GM19455 (cell line): ENCODE measurements around the gene MAP2K3.

Experiments
- ATAC-seq: cut with Tn5 transposase; IDR thresholded peaks from one replicate; pipeline ENCODE4 v1.9.1; 2021; ENCODE audit not compliant: unreplicated experiment

The MAP2K3 gene

DNA sequence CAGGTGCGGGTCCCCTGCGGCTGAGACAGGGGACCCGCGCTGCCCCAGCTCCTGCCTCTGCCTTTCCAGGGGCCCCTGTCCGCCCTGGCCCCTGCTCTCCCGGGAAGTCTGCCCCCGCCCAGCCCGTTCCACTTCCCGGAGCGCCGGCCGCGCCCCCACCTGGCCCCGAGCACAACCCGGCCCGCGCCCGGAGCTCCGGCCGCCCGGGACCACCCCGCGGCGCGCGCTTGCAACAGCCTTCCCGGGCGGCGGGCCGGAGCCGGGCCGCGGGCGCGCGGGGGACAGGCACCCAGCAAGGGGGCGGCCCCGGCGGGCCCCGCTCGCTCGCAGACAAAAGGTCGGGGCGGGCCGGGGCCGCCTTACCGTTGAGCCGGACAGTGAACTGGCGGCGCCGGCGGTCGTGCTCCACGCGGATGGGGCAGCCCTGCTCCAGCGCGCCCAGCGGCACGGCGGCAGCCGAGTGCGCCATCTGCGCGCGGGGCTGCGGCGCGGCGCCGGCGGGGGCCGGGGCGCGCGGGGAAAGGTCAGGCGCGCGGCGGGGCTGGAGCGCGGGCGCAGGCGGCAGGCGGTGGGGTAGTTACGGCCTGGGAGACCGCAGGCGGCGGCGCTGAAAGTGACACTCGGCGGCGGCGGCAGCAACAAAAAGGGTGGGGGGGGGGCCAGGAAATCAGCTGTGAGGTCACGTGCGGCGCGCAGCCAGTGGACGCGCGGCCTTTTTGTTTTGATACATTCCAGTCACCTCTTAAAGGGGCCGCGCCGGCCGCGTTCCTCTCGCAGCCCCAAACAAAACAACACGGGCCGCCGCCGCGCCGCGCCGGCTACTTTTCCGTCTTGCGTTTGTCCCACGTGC is 31.5 kb upstream of the MAP2K3 start, which contains the start of gene NATD1:
Gene NATD1, minus strand, starts transcription at position 615 of the 850 bp plus-strand sequence. Its CDS starts 146 bp downstream, at position 469.
- ATAC-seq, result peak; percentile 77

DNA sequence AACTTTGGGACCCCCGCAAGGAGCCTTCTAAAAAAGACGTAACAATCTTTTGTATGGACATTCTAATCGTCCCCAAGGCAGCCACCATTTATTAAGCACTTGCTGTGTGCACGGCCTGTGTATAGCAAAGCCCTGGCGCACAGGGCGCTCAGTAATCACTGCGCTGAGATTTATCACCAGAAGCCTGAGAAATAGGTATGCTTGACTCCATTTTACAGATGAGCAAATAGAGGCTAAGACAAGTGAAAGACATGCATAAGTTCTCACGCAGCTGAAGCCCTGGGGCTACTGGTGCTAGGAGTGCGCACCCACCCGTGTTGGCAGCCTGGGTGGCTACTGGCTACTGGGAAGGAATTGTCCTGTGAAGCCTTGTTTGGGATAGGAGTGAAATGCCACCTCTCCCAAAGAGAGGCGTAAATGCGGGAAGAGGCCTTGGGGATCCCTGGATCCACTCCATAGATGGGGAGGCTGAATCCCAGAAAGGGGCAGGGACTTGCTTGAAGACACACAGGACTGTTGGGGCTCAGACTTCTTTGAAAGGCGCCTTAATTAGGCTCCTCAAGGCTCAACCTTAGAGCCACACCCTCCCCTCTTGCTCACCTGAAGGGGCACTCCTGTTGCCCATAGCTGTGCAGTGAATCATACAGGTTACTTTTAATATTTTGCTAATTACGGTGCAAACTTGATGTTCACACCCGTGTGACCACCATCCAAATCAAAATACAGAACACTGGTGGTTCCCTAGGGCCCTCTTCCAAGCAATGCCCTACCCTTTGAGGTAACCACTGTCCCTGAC is 30.7 kb upstream of the MAP2K3 start:
- ATAC-seq, result peak; percentile 9

DNA sequence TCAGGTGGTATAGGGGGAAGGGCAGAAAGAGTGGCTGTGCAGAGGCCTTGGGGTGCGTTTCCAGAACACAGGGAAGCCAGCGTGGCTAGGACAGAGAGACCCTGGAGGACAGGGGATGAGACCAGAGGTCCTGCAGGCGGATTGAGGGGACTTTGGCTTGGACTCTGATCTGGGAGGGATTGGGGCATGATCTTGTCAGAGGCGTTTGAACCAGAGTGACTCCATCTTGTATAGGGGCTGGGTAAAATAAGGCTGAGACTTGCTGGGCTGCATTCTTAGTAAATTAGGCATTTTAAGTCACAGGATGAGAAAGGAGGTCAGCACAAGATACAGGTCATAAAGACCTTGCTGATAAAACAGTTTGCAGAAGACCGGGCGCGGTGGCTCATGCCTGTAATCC is 25.9 kb upstream of the MAP2K3 start:
- ATAC-seq, result no peak

DNA sequence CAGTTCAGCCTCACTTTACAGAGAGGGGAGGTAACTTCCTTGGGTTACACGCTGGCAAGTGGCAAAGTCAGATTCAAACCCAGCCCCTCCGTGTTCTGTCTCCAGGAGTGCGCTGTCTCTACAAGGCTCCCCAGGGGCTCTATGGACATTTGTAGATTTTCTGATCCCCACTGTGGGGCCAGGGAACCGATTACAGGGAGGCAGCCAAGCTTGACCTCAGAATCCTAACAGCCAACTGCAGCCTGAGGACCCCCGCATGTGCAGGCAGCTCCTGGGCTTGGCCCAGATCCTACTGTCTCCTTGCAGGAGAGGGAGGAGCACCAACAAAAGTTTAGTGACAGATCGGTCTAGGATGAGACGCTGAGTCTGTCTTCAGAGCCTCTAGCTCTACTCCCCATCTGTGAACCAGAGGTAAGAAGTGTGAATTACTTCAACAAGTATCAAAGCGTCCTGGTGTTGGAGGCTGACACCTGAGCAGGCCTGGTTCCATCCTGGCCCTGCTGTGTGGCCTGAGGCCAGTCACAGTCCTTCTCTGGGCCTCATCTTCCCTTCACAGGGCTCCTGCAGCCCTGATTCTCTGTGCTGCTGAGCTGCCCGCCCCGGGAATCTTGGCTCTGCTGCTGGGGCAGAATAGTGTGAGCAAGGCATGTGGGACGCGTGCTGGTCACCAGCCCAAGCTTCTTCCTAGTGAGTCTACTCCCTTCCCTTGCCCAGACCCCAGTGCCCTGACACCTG is 22.1 kb upstream of the MAP2K3 start:
- ATAC-seq, result no peak

DNA sequence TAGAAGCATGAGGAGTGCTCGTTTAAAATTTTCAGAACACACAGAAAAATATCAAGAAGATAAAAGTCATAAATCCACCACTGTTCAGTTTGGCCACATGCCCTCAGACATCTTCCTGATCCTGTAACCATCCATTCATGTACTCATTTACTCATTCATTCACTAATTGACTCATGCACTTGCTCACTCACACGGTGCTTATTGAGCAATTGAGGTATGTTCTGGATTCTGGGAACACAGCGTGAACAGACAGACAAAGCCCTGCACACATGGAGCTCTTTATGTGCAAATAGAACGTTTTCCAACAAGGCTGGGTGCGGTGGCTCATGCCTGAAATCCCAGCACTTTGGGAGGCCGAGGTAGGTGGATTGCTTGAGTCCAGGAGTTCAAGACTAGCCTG is 21.1 kb upstream of the MAP2K3 start:
- ATAC-seq, result no peak

DNA sequence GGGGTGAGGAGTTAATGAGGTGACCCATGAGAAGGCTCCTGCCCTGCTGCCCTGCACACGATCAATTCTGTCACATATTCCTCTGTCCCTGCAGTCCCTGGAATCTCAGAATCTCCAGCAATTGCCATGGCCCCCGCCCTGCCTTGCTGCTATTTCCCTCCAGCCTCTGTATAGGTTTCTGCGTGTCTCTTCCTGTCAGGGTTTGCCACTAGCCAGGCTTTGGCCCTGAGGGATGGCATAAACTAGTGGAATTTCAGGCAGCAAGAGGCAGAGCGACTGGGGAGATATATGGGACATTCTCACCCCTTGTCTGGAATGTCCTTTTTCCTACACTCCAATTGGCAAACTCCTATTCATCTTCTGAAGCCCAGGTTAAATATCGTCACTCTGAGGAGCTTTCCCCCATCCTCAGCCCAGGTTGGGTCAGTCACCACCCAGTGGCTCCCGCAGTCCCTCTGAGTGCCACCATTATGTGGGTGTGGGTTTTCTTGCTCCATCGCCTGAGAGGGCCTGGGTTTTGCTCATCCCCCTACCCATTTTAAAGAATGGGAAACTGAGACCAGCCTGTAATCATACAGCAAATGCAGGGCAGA is 15.8 kb upstream of the MAP2K3 start:
- ATAC-seq, result no peak

DNA sequence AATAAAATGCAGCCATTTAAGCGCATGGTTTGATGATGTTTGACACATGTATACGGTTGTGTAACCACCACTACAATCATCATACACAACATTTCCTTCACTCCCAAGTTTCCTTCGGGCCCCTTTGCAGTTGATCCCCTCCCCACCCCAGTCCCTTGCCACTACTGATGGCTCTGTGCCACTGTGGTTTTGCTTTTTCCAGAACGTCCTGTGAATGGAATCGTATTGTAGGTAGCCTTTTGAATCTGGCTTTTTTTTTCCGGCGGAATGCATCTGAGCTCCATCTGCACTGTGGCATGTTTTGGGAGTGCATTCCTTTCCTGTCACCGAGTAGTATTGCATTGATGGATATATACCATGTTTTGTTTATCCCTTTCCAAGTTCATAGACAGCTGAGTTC is 15.1 kb upstream of the MAP2K3 start:
- ATAC-seq, result no peak

DNA sequence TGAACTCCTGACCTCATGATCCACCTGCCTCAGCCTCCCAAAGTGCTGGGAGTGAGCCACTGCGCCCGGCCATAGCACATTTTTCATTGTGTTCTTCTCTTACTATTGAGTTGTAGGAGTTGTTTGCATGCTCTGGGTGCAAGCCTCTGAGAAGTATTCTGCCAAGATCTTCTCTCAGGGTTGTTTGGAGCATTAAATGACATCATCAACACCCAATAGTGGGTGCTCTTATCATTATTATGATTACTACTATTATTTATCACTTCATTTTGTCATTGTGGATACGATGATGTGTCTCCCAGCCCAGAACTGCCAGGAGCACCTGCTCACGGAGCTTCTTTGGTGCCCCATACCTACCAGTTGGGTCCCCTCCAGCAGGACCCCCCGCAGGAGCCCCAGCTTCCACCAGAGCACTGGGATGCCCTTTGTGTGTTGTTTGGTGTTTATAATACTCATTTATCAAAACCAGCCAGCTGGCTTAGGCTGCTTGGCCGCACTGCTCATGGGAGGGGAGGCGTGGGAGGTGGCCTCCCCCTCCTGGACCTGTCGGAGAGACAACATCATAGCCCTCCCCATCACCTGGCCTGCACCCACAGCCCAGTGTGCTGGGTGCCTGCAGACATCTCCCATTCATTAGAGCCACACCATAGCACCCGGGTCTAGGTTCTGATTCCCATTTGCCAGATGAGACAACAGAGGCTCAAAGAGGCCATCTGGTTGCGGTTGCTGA is 12.9 kb upstream of the MAP2K3 start:
- ATAC-seq, result no peak

DNA sequence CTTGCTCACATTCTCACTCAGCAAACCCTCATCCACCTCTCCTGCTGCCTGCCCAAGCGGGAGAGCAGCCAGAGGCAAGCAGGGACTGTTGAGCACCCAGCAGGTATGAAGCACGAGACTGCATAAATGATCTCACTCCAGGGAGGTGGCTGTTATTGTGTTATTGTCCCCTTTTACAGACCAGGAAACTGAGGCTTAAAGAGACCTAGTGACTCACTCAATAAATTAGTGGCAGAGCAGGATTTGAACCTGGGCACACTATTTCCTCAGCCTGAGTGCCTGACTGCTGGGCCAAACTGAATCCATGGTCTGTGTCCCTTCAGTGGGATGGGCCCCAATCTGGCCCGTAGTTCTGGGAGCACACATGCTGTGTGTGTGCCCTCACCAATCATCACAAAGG is 12.3 kb upstream of the MAP2K3 start:
- no peak for ATAC-seq

DNA sequence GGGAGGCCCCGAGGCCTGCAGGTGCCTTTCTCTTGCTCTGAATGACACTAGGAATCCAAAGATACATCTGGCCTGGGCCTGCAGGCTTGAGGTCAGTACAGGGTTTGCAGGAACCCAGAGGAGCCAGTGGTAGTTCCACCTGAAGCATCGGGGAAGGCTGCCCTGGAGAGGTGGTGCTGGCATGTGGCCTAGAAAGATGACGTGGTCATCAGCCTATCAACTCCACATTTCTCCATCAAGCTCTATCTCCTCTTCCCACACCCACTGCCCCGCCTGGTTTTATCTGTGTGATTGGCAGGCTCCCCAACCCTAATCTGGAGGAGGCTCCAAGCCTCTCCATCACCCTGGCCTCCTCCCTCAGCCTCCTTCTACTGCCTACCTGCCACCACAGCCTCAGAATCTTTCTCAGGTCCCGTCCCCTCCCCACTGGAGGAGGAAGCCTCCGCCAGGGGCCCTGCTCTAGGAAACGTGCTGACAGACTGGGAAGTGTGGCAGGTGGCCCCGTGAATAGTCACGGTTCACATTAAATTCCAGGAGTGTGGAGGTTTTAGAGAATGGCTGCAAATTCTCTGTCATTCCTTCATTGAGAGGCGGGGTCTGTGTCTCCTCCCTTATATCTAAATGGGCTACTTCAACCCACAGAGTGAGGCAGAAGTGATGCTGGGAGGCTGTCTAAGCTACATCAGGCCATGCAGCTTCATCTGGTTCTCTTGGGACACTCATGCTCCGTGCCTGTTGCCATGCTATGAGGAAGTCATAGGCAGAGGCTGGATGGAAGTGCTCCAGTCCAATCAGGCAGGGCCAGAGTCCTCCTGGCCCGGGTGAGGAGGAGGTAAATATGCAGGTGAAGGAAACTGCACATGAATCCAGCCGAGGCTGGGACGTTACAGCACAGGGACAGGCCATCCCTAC is 11.4 kb upstream of the MAP2K3 start:
- ATAC-seq, result no peak

DNA sequence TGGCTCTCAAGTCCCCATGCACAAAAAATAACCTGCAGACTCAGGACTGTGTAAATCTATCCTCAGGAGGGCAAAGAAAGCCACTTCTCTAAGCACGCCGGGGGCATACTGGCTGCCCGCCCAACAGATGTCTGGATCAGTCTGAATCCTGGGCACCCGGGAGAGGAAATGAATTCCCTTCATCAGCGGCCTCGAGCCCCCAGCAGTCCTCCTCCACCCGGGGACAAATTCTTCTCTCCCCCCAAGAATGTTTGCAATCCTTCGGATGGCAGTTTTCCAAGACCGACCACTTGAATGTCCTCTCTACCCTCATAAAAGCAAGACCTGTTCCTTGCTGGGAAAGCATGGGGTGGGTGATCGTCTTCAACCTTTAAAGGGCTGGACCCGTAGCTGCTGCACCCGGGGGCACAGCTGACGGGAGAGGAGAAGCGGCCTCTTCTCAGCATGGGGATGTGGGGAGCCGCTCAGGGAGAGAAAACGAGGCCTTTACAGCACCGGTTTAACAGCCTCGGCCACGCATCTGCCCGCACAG is 9.4 kb upstream of the MAP2K3 start:
- ATAC-seq, result no peak

DNA sequence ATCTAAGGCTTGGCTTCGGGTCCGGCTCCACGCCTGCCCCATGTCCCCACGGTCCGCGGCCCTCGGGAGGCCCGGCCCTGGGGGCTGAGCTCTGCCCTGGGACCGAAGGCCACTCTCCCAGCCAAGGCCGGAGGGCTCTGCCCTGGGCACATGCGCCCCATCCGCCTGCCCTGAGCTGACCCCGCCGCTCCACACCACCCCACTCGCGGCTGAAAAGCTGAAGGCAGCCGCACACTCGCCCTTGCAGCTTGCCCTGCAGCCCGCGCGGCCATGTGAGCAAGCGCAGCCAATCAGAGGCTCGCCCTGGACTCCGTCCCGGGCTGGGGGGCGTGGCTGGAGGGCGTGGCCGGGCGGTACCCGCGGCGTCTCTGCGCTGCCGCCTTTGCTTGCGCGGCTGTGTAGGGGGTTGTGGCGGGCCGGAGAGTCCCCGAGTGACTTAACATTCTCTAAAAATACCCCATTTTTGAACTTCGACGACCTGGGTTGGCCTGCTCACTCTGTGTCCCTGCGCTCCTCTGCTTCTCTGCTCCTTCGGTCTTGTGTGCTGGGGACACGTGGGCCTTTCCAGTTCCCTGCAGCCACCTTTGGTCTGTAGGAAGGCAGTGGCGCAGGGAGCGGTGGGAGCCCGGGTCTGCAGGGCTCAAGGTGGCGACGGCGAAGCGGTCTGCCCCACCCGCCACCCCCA is 8.8 kb upstream of the MAP2K3 start:
- peak; percentile 94 for ATAC-seq

DNA sequence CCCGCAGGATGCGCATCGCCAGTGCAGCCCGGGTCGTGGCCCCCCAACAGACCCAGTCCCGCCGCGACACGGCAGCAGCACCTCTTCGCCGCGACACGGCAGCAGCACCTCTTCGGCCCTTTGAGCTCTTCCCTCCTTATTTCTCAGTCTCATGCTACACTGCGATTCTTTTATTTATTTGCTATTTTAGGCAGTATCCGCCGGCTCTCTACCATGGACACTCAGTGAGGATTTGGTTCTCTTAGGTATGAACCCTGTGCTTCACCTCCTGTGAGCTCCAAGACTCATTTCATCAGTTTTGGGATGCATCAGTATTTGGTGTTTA is 8.3 kb upstream of the MAP2K3 start:
- ATAC-seq, result no peak

DNA sequence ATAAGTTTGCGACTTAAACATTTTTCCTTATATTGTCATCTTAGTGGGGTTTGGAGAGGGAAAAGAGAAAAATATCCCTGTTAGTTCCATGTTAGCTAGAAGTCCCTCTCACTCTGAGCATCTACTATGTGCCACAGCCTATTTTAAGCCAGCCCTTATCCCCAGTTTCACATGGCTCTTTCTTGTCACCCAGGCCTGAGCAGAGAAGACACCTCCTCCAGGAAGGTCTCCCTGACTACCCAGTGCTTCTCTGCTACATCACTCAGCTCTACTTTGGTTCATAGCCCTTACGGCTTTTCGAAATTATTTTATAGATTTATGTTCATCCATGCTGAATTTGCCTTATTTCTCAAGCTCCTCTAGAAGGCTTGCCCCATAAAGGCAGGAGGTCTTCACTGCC is 7.2 kb upstream of the MAP2K3 start:
- no peak for ATAC-seq

DNA sequence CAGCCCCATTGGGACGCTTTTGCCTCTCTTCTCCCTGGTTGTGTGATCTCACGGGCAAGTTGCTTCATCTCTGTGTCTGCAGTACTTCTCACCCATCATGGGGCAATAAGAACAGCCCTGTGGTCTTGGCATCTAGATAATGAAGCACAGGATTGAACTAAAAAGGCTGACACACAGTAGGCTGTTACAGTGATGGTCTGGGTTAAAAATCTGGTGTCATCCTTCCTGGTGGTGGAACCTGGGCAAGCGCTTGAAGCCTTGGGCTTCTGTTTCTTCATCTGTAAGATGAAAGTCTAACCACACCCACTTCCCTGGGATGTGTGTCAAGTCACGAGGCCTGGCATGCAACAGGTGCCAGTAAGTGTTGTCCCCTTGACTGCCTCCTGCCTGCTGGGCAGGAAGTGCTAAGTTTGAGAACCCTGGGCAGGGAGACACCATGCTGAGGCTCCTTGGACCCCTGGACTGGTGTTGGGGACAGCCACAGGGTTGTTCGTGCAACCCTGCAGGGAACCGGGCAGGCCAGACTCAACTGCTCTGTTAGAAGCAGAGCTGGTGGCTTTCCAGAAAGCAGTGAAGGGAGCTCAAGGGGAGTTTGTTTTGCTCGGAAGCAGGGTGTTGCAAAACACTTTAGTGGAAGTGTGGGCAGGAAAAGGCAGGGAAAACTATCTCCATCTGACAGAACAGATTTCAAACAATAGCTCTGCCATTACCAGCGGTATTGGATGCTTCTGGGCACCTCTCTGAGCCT is 5.9 kb upstream of the MAP2K3 start:
- no peak for ATAC-seq

DNA sequence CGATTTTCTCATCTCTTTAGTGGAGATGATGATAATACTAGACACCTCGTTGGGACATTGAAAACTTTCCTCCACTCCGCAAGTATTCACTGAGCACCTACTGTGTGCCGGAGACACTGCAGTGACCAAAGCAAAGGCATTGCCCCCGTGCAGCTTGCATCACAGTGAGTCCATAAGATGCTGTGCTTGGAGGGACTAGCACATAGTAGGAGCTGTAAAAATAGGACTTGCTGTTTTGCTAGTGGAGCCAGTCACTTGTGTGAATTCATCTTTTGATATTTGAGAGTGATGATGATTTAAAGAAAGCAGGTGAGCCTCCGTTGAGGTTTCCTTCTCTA is 5.3 kb upstream of the MAP2K3 start:
- no peak for ATAC-seq

DNA sequence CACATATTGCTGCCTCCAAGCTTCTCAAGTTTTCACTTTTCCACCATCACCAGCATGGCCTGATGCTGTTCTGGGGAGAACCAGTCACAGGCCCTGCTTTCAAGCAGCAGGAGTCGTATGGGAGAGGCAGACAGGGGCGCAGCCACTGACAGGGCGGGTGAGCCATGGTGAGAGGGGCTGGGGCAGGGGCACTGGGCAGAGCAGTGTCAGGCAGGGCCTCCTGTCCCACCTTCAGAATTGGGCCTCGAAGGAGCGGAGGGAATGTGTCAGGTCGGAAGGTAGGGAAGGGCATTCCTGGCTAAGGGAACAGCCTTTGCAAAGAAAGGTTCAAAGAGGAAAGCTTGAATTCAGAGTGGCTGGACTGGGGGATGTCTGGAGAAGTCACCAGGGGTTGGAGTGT is 4.9 kb upstream of the MAP2K3 start:
- no peak for ATAC-seq

DNA sequence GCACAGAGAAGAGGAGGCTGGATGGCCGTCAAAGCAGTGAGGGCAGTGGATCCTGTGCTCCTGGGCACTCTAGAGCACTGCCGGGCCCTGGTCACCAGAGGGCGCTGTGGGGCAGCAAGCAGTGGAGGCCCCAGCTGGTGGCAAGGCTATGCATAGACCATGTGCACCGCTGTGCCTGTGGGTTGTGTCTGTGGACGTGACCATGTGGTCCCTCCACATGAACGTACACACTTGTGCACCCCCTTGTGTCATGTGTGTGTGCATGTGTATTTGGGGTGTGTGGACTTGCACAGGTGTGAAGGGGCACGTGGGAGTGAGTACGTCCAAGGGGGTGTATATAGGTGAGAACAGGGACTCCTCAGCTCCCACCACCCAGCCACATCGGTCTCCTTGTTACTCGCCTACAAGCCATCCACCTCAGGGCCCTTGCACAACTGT is 4.4 kb upstream of the MAP2K3 start:
- ATAC-seq, result no peak
